CD4-positive, alpha-beta T cell treated with Interleukin-6 at 100 ng/mL for 8 hours (primary cell): ENCODE data around the gene PTGES3.

Experiments
- DNase-seq: peaks from one replicate; pipeline ENCODE4 v3.0.0-alpha.2; 2020; ENCODE audit warnings: mixed read lengths, low spot score

PTGES3 gene

GRCh38 chr12:56629459-56630179 is 58.5 kb downstream of the PTGES3 start:
- DNase-seq = peak; percentile 23

- DNase-seq = peak; percentile 68
These were observed 59.2 kb downstream of the PTGES3 start for GRCh38 chr12:56628671-56629458.

GRCh38 chr12:56626701-56627100 is 61.4 kb downstream of the PTGES3 start:
- no peak for DNase-seq

GRCh38 chr12:56622535-56622934 is 65.5 kb downstream of the PTGES3 start:
- DNase-seq = no peak

- DNase-seq = no peak
These were observed 71.2 kb downstream of the PTGES3 start for GRCh38 chr12:56616925-56617324.

GRCh38 chr12:56616244-56616643 is 71.8 kb downstream of the PTGES3 start:
- no peak for DNase-seq

GRCh38 chr12:56614627-56615026 is 73.5 kb downstream of the PTGES3 start:
- no peak for DNase-seq
